Fibroblast of peridontal ligament (primary cell): Measurements from ENCODE around the gene MRI1.

ENCODE experiments used
- DNase-seq: peaks from one replicate; pipeline ENCODE4 v3.0.0-alpha.2; 2010; ENCODE audit errors: extremely low read depth

MRI1 gene

GRCh38 chr19:13794398-13794756, 30.1 kb downstream of the MRI1 start:
- peak; percentile 86 for DNase-seq

DNA sequence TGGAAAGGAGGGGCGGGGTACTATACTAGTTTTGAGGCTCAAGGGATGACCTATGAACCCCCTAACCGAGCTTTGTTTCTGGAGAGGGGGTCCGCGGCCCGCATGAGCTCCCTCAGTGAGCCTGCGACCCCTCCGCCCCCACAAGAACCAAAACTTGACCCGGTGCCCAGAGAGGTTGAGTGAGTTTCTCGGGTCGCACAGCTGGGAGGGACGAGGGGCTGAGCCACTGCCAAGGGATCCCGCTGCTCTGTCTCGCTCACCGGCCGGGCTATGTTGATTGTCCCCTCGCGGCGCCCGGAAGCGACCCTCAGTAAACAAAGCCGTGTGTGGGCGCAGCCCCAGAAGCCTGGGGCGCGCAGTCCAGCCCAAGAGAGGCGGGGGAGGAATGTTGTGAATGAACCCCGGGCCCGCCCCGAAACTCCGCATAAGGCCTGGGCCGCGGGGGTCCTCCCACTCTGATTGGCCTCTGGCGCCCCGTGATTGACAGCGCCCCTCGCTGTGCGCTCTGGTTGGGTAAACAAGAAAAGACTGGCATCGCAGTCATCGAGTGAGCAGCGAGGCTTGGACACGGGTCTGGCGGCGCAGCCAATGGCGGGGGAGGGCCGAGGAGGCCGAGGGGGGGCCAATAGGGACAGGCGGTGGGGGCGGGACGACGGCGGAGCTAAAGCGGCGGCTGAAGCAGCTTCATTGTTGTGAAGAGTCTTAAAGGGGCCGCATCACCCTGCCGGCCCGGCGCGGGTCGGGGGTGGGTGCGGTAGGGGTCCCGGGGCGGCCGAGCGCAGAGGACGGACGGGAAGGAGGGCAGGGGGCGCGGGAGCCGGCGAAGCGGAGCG, 30.7 kb downstream of the MRI1 start, which contains the start of gene ZSWIM4:
Gene ZSWIM4 (plus strand): TSS at position 687 of the 833 bp plus-strand sequence. CDS start 206 bp downstream, outside the sequence.
- DNase-seq, result peak; percentile 98

DNA sequence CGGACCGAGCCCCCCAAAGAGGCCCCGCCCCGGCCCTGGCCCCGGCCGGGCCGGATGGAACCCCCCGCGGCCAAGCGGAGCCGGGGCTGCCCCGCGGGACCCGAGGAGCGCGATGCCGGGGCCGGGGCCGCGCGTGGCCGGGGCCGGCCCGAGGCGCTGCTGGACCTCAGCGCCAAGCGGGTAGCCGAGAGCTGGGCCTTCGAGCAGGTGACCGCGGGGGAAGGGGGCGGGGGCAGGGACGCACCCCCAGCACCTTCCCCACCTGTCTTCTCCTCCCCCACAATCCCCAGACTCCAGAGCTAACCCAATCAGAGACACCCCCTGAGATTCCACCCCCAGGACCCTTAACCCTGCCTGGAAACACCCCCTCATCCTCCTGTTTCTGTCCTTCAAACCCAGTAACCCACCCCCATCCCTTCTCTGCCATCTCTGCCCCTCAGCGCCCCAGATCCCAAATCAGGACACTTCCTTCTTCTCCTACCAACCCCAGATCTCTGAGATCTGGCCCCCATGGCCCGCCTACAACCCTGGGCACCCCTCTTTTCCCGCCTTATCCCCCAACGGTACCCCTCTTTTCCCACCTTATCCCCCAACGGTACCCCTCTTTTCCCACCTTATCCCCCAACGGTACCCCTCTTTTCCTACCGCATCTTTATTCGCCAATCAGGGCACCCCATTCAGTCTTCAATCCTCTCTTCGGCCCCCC, 31.4 kb downstream of the MRI1 start:
- no peak for DNase-seq

DNA sequence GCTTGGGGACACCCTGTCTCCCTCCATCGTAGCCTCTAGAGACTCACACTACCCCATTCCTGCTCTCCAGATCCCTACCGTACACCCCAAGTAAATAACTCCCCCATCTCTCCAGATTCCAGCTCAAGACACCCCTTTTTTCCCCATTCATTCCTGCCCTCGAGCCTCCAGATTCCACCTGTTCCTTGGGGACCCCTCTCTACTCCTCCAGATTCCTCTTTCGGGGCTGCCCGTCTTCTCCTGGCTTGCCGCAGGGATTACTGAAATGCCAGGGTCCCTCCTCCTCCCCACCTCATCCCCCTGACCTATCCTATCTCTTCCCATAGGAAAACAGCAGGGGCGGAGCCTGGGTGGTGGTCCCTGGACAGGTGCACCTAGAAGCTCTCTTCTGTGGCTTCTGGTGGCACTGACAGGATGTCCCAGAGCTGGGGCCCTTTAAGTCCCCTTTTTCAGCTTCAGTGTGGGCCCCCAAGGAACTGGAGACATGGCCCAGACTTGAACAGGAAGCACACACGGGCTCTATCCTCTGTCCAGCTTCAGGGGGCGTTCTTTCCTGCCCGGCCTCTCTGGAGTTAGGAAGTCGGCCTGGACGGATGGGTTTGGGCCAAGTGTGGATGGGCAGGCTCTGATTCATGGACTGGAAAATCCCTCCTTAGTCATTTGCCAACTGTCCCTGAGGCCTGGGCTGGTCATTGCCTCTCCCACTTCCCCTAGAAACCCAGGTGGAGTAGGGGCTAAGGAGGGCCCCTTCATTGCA, 32.2 kb downstream of the MRI1 start:
- DNase-seq, result peak; percentile 94

DNA sequence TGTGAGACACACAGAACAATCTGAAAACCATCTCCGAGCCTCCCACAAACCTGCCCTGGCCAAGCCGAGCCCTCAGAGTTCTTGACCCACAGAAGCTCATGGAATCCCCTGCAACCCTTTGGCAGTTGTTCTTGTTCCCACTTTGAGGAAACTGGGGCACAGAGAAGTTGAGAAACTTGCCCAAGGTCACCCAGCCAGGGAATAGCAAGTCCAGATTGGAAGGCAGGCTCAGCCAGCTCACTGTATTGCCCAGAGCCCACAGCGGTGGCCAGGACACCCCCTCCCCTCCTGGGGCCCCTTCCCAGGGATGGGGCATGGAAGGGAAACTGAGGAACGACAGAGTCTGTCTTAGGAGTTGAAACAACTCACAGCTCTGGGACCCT, 32.7 kb downstream of the MRI1 start:
- DNase-seq, result no peak

- peak; percentile 62 for DNase-seq
Observed at GRCh38 chr19:13797870-13798269, 33.5 kb downstream of the MRI1 start.

DNA sequence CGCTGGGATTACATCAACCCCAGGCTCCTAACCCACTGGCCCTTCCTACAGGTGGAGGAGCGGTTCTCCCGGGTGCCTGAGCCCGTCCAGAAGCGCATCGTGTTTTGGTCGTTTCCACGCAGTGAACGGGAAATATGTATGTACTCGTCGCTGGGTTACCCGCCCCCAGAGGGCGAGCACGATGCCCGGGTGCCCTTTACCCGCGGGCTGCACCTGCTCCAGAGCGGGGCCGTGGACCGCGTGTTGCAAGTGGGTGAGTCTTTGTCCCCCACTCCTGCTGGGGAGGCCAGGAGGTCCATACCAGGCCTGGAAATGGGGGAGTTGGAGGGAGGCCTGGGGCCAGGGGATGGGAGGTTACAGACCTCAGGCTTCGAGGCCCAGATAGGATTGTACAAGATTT, 35.3 kb downstream of the MRI1 start:
- no peak for DNase-seq

DNA sequence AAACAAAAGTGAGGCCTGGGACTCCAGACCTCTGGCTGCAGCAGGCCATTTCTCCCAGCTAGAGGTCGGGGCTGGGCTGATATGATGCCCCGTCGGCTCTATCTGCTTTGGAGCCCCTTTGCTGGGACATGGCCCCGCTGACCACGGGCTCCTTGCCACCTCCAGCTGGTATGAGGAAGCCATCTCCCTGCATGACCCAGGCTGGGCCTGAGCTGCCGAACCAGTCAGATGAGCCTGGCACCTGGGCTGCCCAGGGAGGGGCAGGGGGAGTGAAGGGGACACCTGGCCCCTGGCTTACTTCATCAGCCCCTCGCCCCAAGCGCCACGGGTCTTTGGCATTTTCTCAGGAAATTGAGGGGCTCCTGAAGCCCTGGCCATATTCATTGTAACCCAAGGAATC, 38.7 kb downstream of the MRI1 start:
- DNase-seq, result no peak

- no peak for DNase-seq
Observed at GRCh38 chr19:13804830-13805683, 40.7 kb downstream of the MRI1 start.

DNA sequence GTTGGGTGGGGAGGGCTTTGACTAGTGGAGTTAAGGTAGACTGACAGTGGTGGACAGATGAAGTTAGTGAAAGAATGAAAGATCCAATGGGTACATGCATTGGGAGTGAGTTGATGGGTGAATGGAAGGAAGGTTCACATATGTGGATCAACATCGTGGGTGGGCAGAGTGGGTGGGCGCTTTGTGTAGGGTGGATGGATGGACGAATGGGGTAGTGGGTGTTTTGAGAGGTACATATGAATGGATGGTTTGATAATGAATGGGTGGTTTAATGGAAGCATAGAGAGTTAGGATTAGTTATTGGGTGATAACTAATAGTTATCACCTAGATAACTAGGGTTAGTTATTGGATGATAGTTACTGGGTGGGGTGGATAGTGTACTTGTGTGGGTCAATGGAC, 42.4 kb downstream of the MRI1 start:
- no peak for DNase-seq

DNA sequence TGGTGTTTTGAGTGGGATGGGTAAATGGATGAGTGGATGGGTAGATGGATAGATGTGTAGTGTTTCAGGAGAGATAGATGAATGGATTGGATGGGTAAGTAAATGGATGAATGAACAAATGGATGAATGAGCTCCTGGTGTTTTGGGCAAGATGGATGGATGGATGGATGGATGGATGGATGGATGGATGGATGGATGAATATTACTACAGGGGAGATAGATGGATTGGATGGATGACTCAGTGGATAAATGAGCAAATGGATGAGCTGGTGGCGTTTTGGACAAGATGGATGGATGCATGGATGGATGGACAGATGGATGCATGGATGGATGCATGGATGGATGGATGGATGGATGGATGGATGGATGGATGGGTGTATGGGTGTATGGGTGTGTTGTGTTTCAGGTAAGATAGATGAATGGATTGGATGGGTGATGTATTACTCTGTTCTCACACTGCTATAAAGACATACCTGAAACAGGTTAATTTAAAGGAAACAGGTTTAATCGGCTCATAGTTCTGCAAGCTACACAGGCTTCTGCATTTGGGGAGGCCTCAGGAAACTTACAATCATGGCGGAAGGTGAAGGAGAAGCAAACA, 43.2 kb downstream of the MRI1 start:
- no peak for DNase-seq

- DNase-seq, result no peak
Observed at GRCh38 chr19:13808856-13809255, 44.5 kb downstream of the MRI1 start.

- no peak for DNase-seq
Observed at GRCh38 chr19:13812544-13812943, 48.2 kb downstream of the MRI1 start.

- DNase-seq, result no peak
Observed at GRCh38 chr19:13813147-13813546, 48.8 kb downstream of the MRI1 start.

- no peak for DNase-seq
Observed at GRCh38 chr19:13814550-13814949, 50.2 kb downstream of the MRI1 start.

DNA sequence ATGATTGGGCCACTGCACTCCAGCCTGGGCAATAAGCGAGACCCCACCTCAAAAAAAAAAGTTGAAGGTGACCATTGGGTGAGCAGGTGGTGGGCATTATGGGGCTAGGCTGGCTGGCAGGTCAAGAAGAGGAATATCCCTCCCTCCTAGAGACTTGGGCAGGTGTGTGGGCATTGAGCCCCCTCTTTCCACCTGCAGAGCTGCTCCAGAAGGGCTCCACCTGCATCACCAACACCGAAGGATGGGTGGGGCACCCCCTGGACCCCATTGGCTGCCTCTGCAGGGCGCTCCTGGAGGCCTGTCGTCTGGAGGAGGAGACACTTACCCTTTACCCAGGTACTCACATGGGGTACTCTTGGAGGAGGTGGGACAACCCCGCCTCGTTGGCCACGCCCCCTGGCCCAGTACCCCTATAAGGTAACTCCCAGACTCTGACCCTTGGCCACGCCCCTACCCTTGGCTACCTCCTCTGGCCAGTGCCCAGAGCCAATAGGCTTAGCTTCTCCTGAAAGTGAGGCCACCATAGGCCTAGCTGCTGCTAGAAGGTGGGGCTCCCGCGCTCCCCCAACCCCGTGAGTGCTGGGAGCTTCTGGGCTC, 52.8 kb downstream of the MRI1 start:
- DNase-seq, result no peak

- DNase-seq, result no peak
Observed at GRCh38 chr19:13817615-13818371, 53.5 kb downstream of the MRI1 start.

DNA sequence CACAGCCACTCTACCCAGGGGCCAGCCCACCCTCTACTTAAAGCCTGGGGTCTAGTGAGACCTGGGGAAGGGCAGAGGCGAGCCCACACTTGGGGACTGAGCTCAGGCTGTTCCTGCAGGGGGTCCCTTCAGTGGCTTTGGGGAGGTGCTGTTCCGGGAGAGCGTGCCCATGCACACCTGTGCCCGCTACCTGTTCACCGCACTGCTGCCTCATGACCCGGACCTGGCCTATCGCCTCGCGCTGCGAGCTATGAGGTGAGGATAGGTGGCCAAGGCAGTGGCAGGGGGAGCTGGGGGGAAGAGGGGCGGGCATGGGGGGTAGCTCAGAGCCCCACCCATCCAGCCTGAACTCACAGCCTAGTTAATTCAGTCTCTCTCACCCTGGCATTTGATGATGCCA, 54.9 kb downstream of the MRI1 start:
- no peak for DNase-seq

DNA sequence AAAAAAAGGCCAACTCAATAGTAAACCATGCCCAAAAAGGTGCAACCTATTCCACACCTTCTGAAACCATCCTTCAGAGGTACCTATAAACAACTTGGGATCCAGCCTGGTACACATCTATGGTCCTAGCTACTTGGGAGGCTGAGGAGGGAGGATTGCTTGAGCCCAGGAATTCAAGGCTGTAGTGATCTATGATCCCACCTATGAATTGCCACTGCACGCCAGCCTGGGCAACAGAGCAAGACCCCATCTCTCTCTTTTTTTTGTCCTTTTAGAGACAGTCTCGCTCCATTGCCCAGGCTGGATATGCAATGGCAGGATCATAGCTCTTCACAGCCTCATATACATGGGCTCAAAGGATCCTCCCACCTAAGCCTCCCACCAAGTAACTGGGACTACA, 57.0 kb downstream of the MRI1 start:
- no peak for DNase-seq

GRCh38 chr19:13823256-13823655, 58.9 kb downstream of the MRI1 start:
- DNase-seq, result no peak
